OCI-LY7 (cell line): ENCODE results near the gene SLC25A47. TPM values are rescaled to one million over a fixed set of nuclear protein-coding genes. Genes with fewer than 3 reads are reported as not detected.
A peak's percentile ranks its signal among the peaks of the same experiment; 100 is the strongest.

Experiments
- Bru-seq: library from RNA; stranded (reverse); fragments of 400-500 nt; gene quantifications from one replicate; lab custom pipeline; 2021; lab: Mats Ljungman, UMichigan
- BruChase-seq, 2 experiments: library from RNA; stranded (reverse); fragments of 400-500 nt; gene quantifications; one replicate each; lab custom pipeline; 2021; lab: Mats Ljungman, UMichigan
- BruUV-seq: library from RNA; stranded (reverse); fragments of 400-500 nt; replicated peaks from 2 replicates; lab custom pipeline; 2021; lab: Mats Ljungman, UMichigan
- CTCF ChIA-PET: fragments of 300-600 bp; sonication (Branson Sonifier 250); formaldehyde crosslinking; loops from one replicate; lab custom pipeline; 2022; ENCODE audit warnings: antibody characterized with exemption; ENCODE audit not compliant: unreplicated experiment; lab: Charles Lee
- POLR2A ChIA-PET: fragments of 300-600 bp; sonication (Branson Sonifier 250); formaldehyde crosslinking; loops from one replicate; lab custom pipeline; 2022; ENCODE audit warnings: antibody characterized with exemption; lab: Charles Lee
- DNase-seq: peaks from one replicate; pipeline ENCODE4 v3.0.0-alpha.2; 2015; ENCODE audit warnings: low spot score
- H2AFZ ChIP-seq: fragments of 200-600 bp; sonication (generic), shearing (Covaris generic); 2 replicates; pipeline ENCODE4 v1.6.1; 2014; ENCODE audit warnings: mild to moderate bottlenecking, antibody characterized with exemption, low read length, moderate library complexity
- H3K27ac ChIP-seq: fragments of 200-600 bp; sonication (generic); 2 replicates; pipeline ENCODE4 v1.5.1; 2014; ENCODE audit warnings: mixed run types, low read depth, mild to moderate bottlenecking, moderate library complexity, low read length, inconsistent platforms; ENCODE audit not compliant: poor library complexity, severe bottlenecking
- H3K36me3 ChIP-seq: fragments of 200-600 bp; sonication (generic); 2 replicates; pipeline ENCODE4 v1.6.1; 2014; ENCODE audit warnings: mild to moderate bottlenecking, antibody characterized with exemption, low read length, moderate library complexity, mixed read lengths; ENCODE audit not compliant: insufficient read depth
- H3K4me1 ChIP-seq: fragments of 200-600 bp; sonication (generic); 2 replicates; pipeline ENCODE4 v1.5.1; 2014; ENCODE audit warnings: mild to moderate bottlenecking, low read length; ENCODE audit not compliant: insufficient read depth, poor library complexity, severe bottlenecking
- H3K4me2 ChIP-seq: fragments of 200-600 bp; sonication (generic); 2 replicates; pipeline ENCODE4 v1.6.1; 2014; ENCODE audit warnings: mild to moderate bottlenecking, low read length
- H3K4me3 ChIP-seq: fragments of 200-600 bp; sonication (generic); 2 replicates; pipeline ENCODE4 v1.5.1; 2014; ENCODE audit warnings: mild to moderate bottlenecking, low read depth, low read length; ENCODE audit not compliant: poor library complexity, severe bottlenecking
- H3K79me2 ChIP-seq: fragments of 200-600 bp; sonication (generic); 2 replicates; pipeline ENCODE4 v1.6.1; 2016; ENCODE audit warnings: low read depth, mild to moderate bottlenecking, low read length, moderate library complexity, mixed read lengths; ENCODE audit not compliant: insufficient read depth
- H3K9me2 ChIP-seq: fragments of 200-600 bp; sonication (generic); 2 replicates; pipeline ENCODE4 v1.6.1; 2016; ENCODE audit warnings: mild to moderate bottlenecking, low read length, mixed read lengths; ENCODE audit not compliant: insufficient read depth
- H3K9me3 ChIP-seq: fragments of 200-600 bp; sonication (generic); 2 replicates; pipeline ENCODE4 v1.6.1; 2014; ENCODE audit warnings: mild to moderate bottlenecking, mixed run types, low read length, mixed read lengths
- H4K20me1 ChIP-seq: fragments of 200-600 bp; sonication (generic); 2 replicates; pipeline ENCODE4 v1.6.1; 2014; ENCODE audit warnings: mild to moderate bottlenecking, antibody characterized with exemption, low read length, moderate library complexity, mixed read lengths; ENCODE audit not compliant: insufficient read depth
- EZH2phosphoT487 ChIP-seq: fragments of 200-600 bp; sonication (generic); IDR thresholded peaks from 2 replicates; pipeline ENCODE4 v1.6.1; 2018; ENCODE audit warnings: low read depth, borderline replicate concordance, mild to moderate bottlenecking, mixed run types, antibody characterized with exemption, low read length, moderate library complexity, mixed read lengths
- intact Hi-C: fragments of 100-400 bp; cut with micrococcal nuclease; formaldehyde crosslinking; loops from one replicate; pipeline ENCODE4 v1.10.0; 2022; ENCODE audit not compliant: unreplicated experiment
- long read RNA-seq: library from polyadenylated mRNA; stranded (forward); transcript quantifications from one replicate; pipeline ENCODE4 v2.0.0, GENCODE V29; 2022
- total RNA-seq, 2 experiments: library from RNA; depleted of rRNA in 1 of 2; stranded (reverse); fragments of >200 nt in 1 of 2; shearing (Covaris generic) in 1 of 2; gene quantifications; 2 replicates each; pipeline ENCODE4 v1.2.3, GENCODE V29; 2014 to 2022
- TF ChIP-seq, protein P1 (sequence below): fragments of 200-600 bp; sonication (generic); conservative IDR thresholded peaks from 2 replicates; pipeline ENCODE4 v1.5.1; 2014; ENCODE audit warnings: mild to moderate bottlenecking, antibody characterized with exemption, low read length, moderate library complexity, mixed read lengths

Gene SLC25A47, protein sequence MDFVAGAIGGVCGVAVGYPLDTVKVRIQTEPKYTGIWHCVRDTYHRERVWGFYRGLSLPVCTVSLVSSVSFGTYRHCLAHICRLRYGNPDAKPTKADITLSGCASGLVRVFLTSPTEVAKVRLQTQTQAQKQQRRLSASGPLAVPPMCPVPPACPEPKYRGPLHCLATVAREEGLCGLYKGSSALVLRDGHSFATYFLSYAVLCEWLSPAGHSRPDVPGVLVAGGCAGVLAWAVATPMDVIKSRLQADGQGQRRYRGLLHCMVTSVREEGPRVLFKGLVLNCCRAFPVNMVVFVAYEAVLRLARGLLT
- total RNA-seq (2014; rRNA removed; shearing (Covaris generic)) (0.44 TPM in 1 of 2 replicates, not detected in the other), total RNA-seq (2022) (not detected in 2 replicates), Bru-seq, nascent RNA (percentile 21 among the genes with signal in this experiment), BruChase-seq, experiment 1, labeled RNA remaining after a 6-hour chase (percentile 15 among the genes with signal in this experiment), BruChase-seq, experiment 2, labeled RNA remaining after a 2-hour chase (percentile 12 among the genes with signal in this experiment)
- long read RNA-seq, result 0 reads

DNA sequence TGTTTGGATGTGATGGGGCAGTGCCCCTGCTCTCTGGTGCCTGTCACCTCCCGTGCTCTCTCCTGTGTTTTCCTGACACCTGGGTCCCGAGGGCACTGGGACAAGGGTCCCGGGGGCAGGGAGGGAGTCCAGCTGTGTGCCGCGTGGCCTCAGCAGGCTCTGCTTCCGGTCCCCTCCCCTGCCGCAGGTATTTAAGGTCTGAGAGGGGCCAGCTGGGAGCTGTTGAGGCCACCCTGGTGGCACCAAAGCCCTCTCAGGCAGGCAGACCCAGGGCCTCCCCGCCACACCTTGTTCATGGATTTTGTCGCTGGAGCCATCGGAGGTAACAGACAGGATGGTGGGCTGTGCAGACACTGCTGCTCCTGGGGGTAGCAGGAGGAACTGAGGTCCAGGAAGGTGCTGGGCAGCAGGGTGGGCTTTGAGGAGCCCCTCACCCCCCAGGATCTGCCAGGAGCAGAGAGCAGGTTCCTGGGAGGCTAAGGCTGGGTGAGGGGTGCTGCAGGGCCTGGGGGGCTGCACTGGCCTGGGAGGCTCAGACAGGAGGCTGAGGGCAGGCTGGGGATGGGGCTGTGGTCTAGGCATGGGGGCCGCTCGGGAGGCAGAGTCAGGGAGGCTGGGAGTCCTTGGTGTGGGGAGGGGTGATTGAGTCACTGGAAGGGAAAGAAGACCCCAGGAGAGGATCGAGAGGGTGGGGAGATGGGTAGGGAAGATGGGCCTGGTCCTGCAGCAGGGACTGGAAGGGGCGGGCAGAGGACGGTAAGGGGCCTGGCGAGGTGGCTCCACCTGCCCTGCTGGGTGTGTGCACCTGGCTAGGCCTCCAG is at the start of gene SLC25A47:
Gene SLC25A47 (plus strand): TSS at position 219 of the 821 bp plus-strand sequence. CDS start 76 bp downstream, at position 295.
- Histone ChIP-seq H3K27ac (no peak within 1 kb of the TSS), H3K36me3 (no peaks in the 10 kb centered on the region), H3K9me3 (no peaks in the 10 kb centered on the region), H4K20me1 (no peaks in the 10 kb centered on the region), H3K9me2 (no peaks in the 10 kb centered on the region), H3K4me2 (no peak within 1 kb of the TSS), H3K4me1 (peaks cover under 1% of the 10 kb centered on the region), H3K79me2 (no peaks in the 10 kb centered on the region), H2AFZ (no peak within 1 kb of the TSS), H3K4me3 (no peak within 1 kb of the TSS)
- intact Hi-C loops, result no loop called here
- BruUV-seq, result no TSS peak
- ChIA-PET POLR2A (no interaction called here), CTCF (interaction anchor here (0.7 kb wide), 1 partner anchor 43 kb away, joined by 3 read pairs; no protein-coding TSS in a partner anchor)
- no peak for TF ChIP-seq EZH2phosphoT487
- TF ChIP-seq, protein P1, sequence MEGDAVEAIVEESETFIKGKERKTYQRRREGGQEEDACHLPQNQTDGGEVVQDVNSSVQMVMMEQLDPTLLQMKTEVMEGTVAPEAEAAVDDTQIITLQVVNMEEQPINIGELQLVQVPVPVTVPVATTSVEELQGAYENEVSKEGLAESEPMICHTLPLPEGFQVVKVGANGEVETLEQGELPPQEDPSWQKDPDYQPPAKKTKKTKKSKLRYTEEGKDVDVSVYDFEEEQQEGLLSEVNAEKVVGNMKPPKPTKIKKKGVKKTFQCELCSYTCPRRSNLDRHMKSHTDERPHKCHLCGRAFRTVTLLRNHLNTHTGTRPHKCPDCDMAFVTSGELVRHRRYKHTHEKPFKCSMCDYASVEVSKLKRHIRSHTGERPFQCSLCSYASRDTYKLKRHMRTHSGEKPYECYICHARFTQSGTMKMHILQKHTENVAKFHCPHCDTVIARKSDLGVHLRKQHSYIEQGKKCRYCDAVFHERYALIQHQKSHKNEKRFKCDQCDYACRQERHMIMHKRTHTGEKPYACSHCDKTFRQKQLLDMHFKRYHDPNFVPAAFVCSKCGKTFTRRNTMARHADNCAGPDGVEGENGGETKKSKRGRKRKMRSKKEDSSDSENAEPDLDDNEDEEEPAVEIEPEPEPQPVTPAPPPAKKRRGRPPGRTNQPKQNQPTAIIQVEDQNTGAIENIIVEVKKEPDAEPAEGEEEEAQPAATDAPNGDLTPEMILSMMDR, result no peak
- DNase-seq, result no peak

DNA sequence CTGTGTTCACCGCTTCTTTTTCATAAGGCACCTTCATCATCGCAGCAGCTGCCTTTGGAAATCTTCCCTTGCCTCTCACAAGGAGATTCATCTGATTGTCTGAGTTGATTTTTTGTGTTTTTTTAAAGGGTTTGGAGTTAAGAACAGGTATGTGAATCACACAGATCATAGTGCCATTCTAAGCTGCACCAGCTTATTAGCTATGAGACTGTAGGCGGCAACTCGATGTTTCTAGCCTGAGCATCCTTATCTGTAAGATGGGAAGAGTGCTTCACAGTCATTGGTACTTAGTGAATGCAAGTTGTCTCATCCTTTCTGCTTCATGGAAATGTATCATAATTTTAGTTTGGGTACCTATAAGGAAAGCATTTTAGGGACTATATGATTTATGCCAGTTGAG is 48.9 kb upstream of the SLC25A47 start:
- TF ChIP-seq, protein P1, result no peak
- no peak for TF ChIP-seq EZH2phosphoT487
- H3K4me1 ChIP-seq, result peaks cover 14% of the 10 kb centered on the region
- no peak overlapping the region for H3K4me3 ChIP-seq
- intact Hi-C loops, result no loop called here
- BruUV-seq, result no TSS peak
- H3K27ac ChIP-seq, result no peak overlapping the region
- no peak overlapping the region for H2AFZ ChIP-seq
- no peaks in the 10 kb centered on the region for H3K9me3 ChIP-seq
- ChIA-PET CTCF (no interaction called here), POLR2A (interaction anchor here (1.7 kb wide), 1 partner anchor 11 kb away, joined by 4 read pairs; no protein-coding TSS in a partner anchor)
- H3K4me2 ChIP-seq, result no peak overlapping the region
- no peaks in the 10 kb centered on the region for H3K9me2 ChIP-seq
- H3K79me2 ChIP-seq, result peaks cover 95% of the 10 kb centered on the region
- DNase-seq, result no peak
- peaks cover 85% of the 10 kb centered on the region for H3K36me3 ChIP-seq
- peaks cover 46% of the 10 kb centered on the region for H4K20me1 ChIP-seq
